Loucy (cell line): Measurements from ENCODE around the gene NOS3.

Experiments used
- CTCF ChIP-seq: fragments of 200-600 bp; sonication (generic); conservative IDR thresholded peaks from 2 replicates; pipeline ENCODE4 v1.5.1; 2014; ENCODE audit warnings: mild to moderate bottlenecking, antibody characterized with exemption, low read length
- EZH2phosphoT487 ChIP-seq: fragments of 200-600 bp; IDR thresholded peaks from 2 replicates; pipeline ENCODE4 v1.6.1; 2018; ENCODE audit warnings: antibody characterized with exemption, mild to moderate bottlenecking, moderate library complexity, borderline replicate concordance

DNA sequence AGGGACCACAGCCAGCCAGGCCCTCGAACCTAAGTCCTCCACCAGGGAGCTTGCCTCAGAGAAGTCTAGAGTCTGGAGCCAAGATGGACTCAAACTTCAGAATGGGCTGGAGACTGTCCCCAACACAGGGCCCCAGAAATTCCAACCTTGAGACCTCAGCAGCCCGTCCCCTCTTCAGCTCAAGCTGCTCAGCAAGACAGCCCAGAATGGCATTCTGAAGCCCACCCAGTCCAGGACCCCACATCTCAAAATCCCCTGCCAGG, 28.6 kb upstream of the NOS3 start:
- TF ChIP-seq CTCF, result no peak
- TF ChIP-seq EZH2phosphoT487, result no peak
